GM12891 (cell line): ENCODE results near the gene FOXN4.
A peak's percentile ranks its signal among the peaks of the same experiment; 100 is the strongest.

Experiments
- DNase-seq: peaks from one replicate; pipeline ENCODE4 v3.0.0; 2011; ENCODE audit warnings: low spot score; ENCODE audit not compliant: insufficient read length
- FAIRE-seq: peaks from 2 replicates; lab custom pipeline; 2011; peaks lifted over from hg19 to GRCh38; lab: Jason Lieb, UNC
- PAX5 ChIP-seq: IDR thresholded peaks from 2 replicates; pipeline ENCODE4 v1.6.1; 2011; ENCODE audit warnings: low read length, moderate library complexity, mild to moderate bottlenecking; ENCODE audit not compliant: insufficient read depth, severe bottlenecking
- POLR2A ChIP-seq: IDR thresholded peaks from 2 replicates; pipeline ENCODE4 v1.6.1; 2011; ENCODE audit warnings: low read depth, low read length, control low read depth
- POLR2AphosphoS5 ChIP-seq: IDR thresholded peaks from 2 replicates; pipeline ENCODE4 v1.6.1; 2011; ENCODE audit warnings: low read depth, low read length, control low read depth
- POU2F2 ChIP-seq: IDR thresholded peaks from 2 replicates; pipeline ENCODE4 v1.6.1; 2011; ENCODE audit warnings: low read depth, mild to moderate bottlenecking, control low read depth, low read length, moderate library complexity
- SPI1 ChIP-seq: IDR thresholded peaks from 2 replicates; pipeline ENCODE4 v1.6.1; 2011; ENCODE audit warnings: low read depth, low read length, control low read depth
- TAF1 ChIP-seq: IDR thresholded peaks from 2 replicates; pipeline ENCODE4 v1.6.1; 2011; ENCODE audit warnings: low read depth, low read length, control low read depth

FOXN4 gene

DNA sequence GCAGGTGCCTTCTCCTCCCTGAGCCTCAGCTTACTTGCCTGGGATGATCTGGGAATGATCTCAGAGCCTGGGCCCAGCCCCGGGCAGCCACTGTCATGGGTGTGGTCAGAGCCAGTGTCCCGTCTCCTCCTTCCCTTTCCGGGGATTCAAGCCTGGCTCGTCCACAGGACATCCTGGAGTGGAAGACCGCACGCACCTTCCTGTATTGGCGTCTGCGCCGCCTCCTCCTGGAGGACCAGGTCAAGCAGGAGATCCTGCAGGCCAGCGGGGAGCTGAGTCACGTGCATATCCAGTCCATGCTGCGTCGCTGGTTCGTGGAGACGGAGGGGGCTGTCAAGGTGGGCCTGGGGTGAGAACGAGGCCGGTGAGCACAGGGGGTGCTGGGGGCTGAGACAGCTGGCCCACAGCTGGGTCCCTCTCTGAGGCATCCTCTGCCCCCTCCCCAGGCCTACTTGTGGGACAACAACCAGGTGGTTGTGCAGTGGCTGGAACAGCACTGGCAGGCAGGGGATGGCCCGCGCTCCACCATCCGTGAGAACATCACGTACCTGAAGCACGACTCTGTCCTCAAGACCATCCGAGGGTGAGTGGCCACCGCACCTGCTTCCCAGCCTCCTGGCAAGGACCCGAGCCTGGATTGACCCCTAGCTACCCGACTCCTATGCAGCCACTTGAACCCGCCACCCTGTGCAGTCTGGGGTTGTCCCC, 44.0 kb downstream of the FOXN4 start:
- FAIRE-seq (no peak), DNase-seq (no peak)
- TF ChIP-seq POLR2A = no peak
- TF ChIP-seq SPI1 = no peak
- no peak for TF ChIP-seq PAX5
- no peak for TF ChIP-seq POLR2AphosphoS5
- no peak for TF ChIP-seq TAF1
- no peak for TF ChIP-seq POU2F2

DNA sequence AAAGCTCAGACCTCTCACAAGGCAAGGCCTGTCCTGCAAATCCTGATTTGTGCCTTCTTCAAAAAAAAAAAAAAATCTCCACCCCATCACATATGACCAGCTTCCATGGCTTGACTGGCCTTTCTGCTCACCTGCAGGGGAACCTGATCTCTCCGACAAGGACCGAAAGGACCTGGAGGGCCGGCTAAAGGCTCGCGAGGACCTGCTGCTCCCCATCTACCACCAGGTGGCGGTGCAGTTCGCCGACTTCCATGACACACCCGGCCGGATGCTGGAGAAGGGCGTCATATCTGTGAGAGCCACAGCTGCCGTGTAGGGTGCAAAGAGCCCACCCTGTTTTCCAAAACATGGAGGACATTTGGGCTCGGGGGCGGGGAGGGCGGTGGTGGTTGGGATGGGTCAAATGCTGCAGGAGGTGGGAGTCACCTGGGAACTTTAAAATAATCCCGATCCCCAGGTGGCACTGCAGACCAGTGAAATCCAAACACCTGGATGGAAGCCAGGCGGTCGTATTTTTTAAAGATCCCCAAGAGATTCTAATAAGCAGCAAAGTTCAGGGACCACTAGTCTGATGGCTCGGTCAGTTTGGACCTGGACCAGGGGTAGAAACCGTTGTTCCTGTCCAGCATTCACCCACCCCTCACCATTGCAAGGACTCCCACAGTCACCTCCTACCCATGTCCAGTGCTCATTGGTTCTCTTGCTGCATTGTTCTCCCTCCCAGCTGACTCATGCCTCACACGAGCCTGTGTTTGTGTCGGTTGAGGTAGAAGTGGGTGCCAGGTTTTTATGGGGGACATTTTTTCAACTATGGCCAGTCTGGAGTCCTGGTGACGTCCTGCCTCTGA, 44.8 kb downstream of the FOXN4 start:
- TF ChIP-seq TAF1 = no peak
- TF ChIP-seq SPI1 = no peak
- no peak for TF ChIP-seq PAX5
- FAIRE-seq (peak; percentile 76), DNase-seq (peak; percentile 84)

DNA sequence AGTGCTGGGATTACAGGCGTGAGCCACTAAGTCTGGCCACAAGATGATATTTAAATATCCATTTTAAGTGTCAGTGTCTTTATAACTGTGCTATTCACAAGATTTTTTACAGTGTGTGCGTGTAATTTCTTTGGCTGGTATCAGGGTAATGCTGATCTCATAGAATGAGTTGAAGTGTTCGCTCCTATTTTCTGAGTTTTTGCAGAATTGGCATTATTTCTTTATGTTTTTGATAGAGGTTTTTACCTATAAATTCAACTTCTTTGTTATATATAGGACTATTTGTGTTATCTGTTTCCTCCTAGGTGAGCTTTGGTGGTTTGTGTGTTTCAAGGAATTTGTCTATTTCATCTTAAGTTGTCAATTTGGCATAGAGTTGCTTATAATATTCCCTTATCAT, 45.6 kb downstream of the FOXN4 start:
- FAIRE-seq (no peak), DNase-seq (no peak)
- TF ChIP-seq POLR2AphosphoS5 = no peak
- TF ChIP-seq PAX5 = no peak
- no peak for TF ChIP-seq TAF1
- no peak for TF ChIP-seq POU2F2
- TF ChIP-seq SPI1 = no peak
- no peak for TF ChIP-seq POLR2A

DNA sequence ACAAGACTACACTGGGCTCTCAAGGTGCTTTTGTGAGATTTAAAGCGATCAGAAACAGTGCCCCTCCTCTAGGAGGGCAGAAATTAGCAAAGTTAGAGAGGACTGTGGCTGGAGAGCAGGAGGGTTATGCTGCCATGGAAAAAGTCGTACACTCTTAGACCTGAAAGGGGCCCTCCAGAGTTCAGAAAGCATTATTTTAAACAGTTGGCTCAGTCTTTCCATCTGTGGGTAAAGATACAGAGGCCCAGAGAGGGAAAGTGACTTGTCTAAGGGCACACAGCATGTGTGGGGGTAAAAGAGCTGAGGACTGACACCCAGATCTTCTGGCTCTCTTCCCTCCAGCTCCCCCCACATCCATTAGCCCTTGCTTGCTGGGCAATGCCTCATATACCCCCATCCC, 47.1 kb downstream of the FOXN4 start:
- FAIRE-seq = no peak
- DNase-seq = no peak
- TF ChIP-seq PAX5 (no peak), POU2F2 (no peak), POLR2AphosphoS5 (no peak), SPI1 (no peak), TAF1 (no peak)

DNA sequence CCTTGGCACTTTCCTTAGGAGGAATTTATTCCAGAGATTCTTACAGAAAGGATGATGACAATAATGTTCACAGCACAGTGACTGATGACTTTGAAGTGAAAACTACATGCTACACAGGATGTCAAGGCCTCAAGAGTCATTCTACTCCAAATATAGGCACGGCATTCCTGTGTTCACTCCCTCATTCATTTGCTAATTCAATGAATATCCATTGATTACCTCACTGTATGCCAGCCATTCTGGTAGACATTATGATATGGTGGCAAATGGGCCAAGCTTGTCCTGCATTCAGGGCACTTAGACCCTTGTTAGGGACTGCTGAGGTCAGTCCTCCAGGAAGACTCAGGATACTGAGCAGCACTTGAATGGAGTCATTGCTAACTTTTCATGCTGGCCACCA, 48.0 kb downstream of the FOXN4 start:
- DNase-seq = no peak
- no peak for FAIRE-seq
- TF ChIP-seq PAX5 (no peak), POU2F2 (no peak), SPI1 (no peak), TAF1 (no peak)

DNA sequence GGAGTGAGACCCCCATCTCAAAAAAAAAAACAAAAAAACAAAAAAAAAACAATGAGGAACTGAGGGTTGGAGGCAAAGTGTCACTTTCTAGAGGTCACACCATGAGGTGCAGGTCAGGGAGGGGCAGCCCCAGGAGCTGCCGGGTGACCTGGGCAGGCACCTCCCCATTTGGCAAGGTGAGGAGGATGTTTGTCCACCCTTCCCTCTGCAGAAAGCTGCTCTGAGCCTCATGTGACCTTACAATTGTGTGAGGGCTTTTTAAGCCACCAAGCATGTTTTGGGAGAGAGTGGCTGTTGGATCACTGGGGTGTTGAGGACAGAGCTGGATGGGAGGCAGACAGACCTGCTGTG, 49.6 kb downstream of the FOXN4 start:
- FAIRE-seq = no peak
- no peak for TF ChIP-seq TAF1
- no peak for TF ChIP-seq POU2F2
- no peak for TF ChIP-seq PAX5
- TF ChIP-seq POLR2A = no peak
- no peak for TF ChIP-seq POLR2AphosphoS5
- TF ChIP-seq SPI1 = no peak

DNA sequence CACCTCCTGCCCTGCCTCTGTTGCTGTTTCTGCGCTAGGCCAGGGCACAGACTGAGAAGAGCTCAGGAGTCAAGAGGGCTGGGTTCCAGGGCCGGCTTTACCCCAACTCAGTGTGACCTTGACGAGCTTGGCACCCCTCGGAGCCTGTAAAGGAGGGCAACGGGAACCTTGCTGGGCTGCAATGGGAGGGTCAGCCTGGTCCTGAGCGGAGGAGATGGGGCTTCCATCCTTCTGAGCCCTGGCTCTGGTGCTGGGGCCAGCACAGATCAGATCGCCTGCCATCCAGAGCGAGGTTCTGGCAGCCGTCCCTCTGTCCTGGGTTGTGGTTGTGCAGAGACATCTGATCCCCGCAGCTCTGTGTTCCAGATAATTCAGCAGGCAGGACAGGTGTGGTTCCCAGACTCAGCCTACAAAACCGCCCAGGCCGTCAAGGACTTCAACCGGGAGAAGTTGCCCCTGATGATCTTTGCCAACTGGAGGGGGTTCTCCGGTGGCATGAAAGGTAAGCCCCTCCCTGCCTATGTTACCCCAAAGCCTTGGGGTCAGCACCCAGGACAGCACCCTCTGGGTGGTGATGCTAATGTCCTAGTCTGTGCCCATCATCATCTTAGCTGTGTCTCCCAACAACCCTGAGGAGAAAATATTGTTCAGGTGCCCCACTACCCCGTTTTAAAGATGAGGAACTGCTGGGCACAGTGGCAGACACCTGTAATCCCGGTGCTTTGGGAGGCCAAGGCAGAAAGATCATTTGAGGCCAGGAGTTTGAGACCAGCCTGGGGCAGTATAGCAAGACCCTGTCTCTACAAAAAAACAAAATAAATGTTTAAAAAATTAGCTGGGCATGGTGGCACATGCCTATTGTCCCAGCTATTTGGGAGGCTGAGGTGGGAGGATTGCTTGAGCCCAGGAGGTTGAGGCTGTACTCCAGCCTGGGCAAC, 50.2 kb downstream of the FOXN4 start:
- DNase-seq (no peak), FAIRE-seq (no peak)
- TF ChIP-seq POLR2A (no peak), POU2F2 (no peak), PAX5 (no peak), TAF1 (no peak), POLR2AphosphoS5 (no peak), SPI1 (no peak)

More for the DNA sequence above, 49.6 kb downstream of the FOXN4 start:
- DNase-seq = no peak

DNA sequence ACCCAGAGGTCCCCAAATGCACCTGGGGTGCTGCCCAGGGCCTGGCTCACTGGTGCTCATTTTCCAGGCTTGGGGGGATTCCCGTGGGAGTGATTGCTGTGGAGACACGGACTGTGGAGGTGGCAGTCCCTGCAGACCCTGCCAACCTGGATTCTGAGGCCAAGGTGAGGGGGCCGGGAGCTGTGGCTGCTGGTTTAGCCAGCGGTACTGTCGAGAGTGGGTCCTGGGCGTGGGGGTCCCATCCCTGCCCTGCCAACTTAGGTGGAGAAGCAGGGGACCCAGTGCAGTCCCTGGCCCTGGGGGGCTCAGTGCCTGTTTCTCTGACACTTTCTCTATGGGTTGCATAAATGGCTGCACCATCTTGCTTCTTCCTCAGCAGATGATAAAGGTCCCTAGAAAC, 50.9 kb downstream of the FOXN4 start:
- FAIRE-seq (no peak), DNase-seq (no peak)
- TF ChIP-seq POU2F2 (no peak), TAF1 (no peak), PAX5 (no peak), SPI1 (no peak), POLR2A (no peak), POLR2AphosphoS5 (no peak)

DNA sequence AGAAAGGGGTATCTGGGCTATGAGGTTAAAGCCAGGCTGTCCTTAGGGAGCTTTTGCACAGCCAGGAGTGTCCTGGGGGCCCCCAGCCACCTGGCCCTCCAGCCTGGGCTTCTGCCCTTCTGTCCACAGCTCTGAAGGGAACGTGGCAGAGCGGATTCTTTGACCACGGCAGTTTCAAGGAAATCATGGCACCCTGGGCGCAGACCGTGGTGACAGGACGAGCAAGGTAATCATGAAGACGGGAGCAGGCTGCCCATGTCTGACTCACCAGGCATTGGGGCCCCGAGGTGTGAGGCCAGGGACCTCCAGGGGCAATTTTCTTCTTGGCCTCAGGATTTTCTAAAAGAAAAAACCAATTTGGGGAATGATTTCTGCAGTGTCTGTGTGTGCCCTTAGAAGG, 53.1 kb downstream of the FOXN4 start:
- no peak for TF ChIP-seq POU2F2
- no peak for TF ChIP-seq TAF1
- TF ChIP-seq POLR2A = no peak
- no peak for TF ChIP-seq POLR2AphosphoS5
- DNase-seq (no peak), FAIRE-seq (no peak)

DNA sequence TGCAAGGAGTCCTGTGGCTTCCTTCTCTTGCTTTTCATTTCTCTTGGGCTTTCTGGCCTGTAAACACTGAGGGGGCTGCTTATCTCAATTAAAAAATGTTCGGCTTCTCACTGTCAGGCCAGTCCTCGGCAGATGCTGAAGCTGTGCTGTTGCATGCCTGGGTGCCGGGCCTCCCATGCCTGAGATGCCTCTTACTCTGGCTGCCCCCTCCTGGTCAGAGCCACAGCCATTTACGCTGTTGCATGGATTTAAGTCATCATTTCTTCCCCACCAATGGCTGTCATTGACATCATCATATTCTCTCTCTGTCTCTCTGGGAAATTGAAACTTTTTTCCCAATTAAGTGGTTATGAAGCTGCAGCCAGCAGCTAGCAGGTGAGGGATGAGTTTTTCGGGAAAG, 53.7 kb downstream of the FOXN4 start:
- FAIRE-seq (no peak), DNase-seq (no peak)
- TF ChIP-seq POLR2AphosphoS5 (no peak), TAF1 (no peak), POLR2A (no peak), PAX5 (no peak)

DNA sequence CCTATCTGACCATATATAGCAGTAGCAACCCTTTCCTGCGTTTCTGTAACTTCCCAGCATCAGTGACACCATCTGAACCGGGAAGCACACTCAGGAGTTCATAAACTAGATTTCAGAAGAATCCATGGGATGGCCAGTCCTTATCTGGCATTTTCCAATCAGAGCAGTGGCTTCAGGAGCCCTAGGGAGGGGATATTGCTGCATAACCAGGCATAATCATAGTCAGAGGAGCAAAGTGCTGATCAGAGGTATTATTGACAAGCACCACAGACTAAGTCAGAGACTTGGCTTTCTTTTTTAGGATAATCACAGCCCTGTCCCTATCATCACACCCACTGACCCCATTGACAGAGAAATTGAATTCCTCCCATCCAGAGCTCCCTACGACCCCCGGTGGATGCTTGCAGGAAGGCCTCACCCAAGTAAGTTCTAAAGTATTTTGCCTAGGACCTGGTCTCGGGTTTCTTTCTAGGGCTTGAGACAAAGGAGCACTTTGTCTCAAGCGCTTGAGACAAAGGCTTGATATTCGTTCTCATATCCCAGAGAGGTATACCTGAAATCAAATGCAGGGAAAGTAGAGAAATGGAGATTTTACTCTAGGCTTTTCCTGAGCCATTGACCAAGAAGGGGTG, 55.1 kb downstream of the FOXN4 start:
- FAIRE-seq (no peak), DNase-seq (no peak)
- TF ChIP-seq POU2F2 (no peak), POLR2A (no peak), SPI1 (no peak), TAF1 (no peak), PAX5 (no peak), POLR2AphosphoS5 (no peak)
